Esophagus muscularis mucosa (tissue), 3 donors: ENCODE data around the gene ZNF441.

Experiments
- CTCF ChIP-seq, 3 experiments: fragments of 200-600 bp in 2 of 3; fragments of 450-650 bp in 1 of 3; sonication (generic) in 2 of 3; IDR thresholded peaks; one replicate each; pipeline ENCODE4 v1.5.1; 2017 to 2019; ENCODE audit warnings: antibody characterized with exemption in 3 of 3, mild to moderate bottlenecking in 2 of 3, moderate library complexity in 1 of 3
- POLR2A ChIP-seq: fragments of 450-650 bp; IDR thresholded peaks from one replicate; pipeline ENCODE4 v1.6.1; 2017; ENCODE audit warnings: antibody characterized with exemption, moderate library complexity, mild to moderate bottlenecking, low read depth

- TF ChIP-seq POLR2A (no peak), CTCF (IDR thresholded peaks at IDR 0.05) (no peak)
Measured at GRCh38 chr19:11784356-11784755, 17.6 kb downstream of the ZNF441 start.
